Measurements from ENCODE around the gene SIAH1.
"Not testable (repeated sequence)": the region's sequence is repeated elsewhere in the genome, so short reads cannot be mapped to it uniquely, and the experiment has no call there.

SIAH1 gene, protein sequence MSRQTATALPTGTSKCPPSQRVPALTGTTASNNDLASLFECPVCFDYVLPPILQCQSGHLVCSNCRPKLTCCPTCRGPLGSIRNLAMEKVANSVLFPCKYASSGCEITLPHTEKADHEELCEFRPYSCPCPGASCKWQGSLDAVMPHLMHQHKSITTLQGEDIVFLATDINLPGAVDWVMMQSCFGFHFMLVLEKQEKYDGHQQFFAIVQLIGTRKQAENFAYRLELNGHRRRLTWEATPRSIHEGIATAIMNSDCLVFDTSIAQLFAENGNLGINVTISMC

DNA sequence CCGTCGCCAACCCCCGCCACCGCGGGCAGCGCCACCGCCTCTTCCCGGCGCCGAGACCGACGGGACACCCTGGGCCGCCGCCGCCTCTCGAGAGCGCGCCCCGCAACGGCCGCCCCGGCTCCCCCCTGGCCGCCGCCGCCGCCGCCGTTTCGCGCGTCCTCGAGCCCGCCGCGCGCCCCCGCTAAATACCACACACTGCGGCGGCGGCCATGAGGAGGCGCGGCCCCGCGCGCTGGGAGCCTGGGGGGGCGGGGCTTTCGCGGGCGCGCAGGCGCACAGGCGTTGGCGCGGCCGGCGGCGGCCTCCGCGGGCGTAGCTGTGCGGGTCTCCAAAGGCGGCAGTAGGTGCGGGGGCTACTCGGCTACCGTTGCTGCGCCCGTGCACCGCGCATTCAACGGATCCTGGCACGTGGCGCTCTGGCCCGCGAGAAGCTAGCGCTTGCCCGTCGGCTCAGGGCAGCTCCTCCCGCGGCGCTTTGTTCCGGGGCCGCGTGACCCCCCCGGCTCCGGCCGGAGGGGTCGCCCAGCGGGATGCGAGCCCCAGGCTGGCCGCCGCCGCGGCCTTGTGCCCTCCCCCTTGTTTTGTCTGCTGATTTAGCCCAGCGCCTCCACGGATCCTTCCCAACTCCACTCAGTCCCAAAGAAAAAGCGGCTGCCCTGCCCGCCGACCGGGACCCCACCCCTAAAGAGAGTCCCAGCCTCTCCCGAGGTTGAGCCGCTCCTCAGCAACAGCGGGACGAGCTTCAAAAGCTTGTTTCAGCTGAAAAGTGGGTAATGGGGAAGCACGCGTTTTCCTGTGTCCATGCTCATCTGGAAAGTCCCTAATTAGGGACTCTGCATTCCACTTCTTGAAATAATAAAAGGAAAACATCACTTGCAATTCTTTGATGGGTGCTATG is at the start of gene SIAH1:
Gene SIAH1 (minus strand): TSS at position 161 of the 898 bp plus-strand sequence. CDS start 22,985 bp downstream, outside the sequence.
- DNase-seq (ENCODE audit: low read depth): peak; percentile 76

DNA sequence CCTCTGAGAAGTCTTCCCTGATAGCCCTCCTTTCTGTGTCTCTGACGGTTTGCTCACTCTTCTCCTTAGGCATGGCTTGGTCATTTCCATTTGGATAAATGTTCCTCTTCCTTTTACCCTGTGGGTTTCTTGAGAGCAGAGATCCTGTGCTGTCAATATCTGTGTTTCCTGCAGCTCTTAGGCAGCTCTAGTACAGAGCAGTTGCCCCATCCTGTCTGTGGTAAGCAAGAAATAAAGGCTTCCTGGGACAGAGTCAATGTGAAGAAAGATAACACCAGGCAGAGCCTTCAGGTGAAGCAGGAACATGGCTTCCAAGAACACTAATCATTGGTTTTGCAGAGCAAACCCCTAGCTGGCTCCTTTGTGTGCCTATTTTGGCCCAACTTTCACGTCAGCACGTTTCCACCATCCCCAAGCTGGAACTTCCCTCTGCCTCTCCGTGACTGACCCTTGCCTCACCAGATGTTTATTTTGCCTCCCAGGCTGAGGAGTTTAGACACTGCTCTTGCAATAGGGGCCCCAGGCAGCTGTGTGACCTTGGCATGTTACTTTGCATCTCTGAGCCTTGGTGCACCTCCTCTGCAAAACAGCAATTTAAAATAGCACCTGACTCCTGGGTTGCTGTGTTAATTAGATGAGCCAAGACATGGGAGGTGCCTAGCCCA is 49.6 kb upstream of the SIAH1 start:
- no peak for DNase-seq (ENCODE audit: low read depth)

- DNase-seq (ENCODE audit: low read depth): no peak
Measured at GRCh38 chr16:48433850-48434530, 48.8 kb upstream of the SIAH1 start.

DNA sequence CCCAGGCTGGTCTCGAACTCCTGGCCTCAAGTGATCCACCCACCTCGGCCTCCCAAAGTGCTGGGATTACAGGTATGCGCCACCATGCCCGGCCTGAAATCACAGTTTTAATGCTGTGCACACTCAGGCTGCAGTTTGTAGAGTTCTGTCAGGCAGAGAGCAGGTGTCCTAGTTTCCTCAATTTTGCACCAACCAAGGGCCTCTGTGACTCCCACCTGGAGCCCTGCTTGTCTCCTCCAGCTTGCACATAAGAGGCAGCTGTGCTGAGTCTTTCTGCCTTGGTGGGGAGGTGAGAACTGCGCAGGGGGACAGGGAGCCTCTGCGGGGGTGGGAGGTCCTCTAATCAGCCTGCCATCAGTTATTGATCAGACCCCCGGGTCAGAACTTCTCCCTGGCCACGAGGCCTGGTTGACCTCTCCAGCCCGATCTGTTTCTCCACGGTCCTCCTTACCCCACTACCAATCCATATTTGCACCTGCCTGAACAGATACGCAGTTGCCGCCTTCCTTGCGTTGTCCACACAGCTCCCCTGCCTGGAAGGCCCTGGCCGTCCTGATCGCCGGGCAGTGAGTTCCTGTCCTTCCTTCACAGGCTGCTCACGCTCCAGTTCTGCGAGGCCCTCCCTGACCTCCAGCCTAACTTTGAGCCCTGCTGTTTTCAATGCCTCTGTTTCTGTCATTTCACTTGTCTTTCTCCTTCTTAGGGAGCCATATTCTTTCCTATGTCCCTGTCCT is 48.1 kb upstream of the SIAH1 start:
- no peak for DNase-seq (ENCODE audit: low read depth)

GRCh38 chr16:48432136-48432535 is 46.9 kb upstream of the SIAH1 start:
- no peak for DNase-seq (ENCODE audit: low read depth)

GRCh38 chr16:48430890-48431289 is 45.7 kb upstream of the SIAH1 start:
- no peak for DNase-seq (ENCODE audit: low read depth)

DNA sequence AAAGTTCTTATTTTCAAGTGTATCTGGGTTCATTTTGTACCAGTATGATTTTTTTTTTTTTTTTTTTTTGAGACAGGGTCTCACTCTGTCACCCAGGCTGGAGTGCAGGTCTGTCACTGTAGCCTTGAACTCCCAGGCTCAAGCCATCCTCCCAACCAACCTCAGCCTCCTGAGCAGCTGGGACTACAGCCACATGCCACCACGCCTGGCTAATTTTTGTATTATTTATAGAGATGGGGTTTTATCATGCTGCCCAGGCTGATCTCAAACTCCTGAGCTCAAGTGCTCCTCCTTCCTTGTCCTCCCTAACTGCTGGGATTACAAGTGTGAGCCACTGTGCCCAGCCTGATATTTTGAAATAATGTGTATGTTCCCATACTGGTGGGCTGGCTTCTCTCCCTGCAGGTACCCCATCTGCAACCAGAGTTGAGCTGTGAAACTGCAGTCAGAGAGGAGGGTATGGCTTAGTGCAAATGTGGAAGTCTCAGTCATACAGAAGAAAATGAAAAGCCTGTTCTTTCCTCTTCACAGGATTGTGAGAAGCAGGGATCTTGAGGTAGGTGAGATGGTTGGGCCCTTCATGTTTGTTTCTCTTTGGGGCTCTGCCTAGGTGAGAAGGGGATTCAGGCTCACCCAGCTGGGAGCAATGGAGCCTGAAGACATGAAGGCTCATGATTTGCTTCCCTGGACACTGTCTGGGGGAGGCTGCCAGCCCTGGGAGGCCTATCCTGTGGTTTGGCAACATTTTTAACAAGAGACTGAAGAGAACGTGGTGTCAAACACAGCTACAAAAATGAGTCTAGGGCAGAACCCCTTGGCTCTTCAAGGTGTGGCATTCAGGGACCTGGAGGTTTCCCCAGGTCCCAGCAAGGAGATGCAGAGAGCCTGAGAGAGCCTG is 41.3 kb upstream of the SIAH1 start:
- no peak for DNase-seq (ENCODE audit: low read depth)

DNA sequence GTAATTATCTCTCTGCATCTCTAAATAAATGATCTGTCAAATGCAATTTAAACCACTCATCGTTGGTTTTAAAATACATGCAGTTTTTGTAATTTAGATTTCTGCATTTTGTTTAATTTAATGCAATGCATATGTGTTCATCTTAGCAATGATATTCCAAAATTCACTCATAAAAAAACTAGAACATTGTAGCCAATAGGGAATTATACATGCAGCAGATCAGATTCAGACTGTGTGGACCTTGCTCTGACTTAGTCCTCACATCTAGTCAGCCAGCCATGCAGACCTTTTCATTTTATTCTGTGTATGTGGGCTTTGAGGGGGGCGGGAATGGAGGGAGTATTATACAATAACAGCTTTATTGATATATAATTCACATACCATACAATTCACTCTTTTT is 37.3 kb upstream of the SIAH1 start:
- DNase-seq (ENCODE audit: low read depth): no peak

DNA sequence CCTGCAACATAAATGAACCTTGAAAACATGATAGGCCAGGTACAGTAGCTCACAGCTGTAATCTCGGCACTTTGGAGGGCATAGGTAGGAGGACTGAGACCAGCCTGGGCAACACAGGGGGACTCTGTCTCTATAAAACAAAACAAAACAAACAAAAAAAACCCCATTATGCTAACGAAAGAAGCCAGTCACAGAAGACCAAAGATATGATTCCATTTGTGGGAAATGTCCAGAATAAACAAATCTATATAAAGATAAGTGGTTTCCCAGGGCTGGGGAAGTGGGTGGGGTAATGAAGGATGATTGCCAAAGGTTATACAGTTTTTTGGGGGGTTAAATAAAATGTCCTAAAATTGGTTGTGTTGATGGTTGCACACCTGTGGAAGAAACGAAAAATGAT is 36.5 kb upstream of the SIAH1 start:
- DNase-seq (ENCODE audit: low read depth): no peak

DNA sequence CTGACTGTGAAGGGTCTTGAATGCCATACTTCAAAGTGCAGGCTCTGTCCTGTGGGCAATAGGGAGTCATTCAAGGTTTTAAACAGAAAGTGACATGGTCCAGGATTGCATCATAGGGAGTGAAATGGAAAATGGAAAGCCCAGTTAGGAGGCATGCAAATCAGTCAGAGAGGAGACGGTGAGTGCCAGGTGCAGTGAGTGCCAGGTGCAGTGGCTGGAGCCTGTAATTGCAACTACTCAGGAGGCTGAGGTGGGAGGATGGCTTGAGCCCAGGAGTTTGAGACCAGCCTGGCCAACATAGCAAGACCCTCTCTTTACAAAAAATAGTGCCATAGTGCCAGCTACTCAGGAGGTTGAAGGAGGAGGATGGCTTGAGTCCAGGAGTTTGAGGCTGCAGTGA is 35.2 kb upstream of the SIAH1 start:
- DNase-seq (ENCODE audit: low read depth): no peak

DNA sequence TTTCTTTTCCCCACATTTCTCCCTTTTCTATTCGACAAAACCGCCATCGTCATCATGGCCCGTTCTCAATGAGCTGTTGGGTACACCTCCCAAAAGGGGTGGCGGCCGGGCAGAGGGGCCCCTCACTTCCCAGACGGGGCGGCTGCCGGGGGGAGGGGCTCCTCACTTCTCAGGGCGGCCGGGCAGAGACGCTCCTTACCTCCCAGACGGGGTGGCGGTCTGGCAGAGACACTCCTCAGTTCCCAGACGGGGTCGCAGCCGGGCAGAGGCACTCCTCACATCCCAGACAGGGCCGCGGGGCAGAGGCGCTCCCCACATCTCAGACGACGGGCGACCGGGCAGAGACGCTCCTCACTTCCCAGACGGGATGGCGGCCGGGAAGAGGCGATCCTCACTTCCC is 31.4 kb upstream of the SIAH1 start:
- DNase-seq (ENCODE audit: low read depth): not testable (repeated sequence)

DNA sequence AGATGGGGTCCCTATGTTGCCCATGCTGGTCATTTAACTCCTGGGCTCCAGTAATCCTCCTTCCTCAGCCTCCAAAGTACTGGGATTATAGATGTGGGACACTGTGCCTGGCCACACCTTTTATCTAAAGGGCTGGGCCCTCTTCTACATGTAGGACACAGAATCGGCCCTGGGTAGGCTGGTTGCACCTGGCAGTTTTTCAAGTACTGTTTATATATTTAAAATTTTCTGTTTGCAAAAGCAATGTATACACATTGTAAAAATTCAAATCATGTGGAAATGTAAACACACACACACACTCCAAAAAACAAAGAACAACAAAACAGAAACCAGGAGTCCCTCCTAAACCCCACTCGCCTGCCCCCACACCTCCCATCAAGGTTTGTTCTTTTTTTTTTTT is 28.1 kb upstream of the SIAH1 start:
- DNase-seq (ENCODE audit: low read depth): no peak

DNA sequence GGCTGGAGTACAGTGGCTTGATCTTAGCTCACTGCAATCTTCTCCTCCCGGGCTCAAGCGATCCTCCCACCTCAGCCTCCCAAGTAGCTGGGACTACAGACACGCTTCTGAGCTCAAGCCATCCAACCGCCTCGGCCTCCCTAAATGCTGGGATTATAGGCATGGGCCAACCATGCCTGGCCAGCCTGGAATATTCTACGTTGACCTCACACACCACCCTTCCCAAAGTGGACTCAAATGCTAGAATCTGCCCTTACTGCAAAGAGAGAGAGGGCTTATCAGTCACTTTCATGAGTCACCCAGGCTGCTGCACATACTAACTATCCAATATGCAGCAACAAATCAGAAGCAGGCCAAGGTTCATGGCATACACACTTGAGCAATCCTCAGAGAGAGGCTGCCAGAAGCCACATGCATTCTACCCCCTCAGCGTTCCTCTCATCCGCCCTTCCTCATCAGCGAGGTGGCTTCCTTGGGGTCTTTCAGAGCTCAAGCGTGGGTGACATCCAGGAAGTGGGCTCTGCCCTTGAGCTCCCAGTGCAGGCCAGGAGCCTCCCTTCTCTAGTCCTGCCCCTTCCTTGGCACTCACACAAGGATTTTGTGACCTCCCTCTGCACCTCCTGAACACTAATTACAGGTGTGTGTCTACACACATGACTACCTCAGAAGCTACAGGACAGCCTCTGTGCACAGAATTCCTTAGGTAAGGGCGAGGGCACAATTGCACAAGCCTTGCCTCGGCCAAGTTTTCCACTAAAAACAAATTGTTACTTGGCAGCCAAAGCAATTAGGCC is 24.8 kb upstream of the SIAH1 start:
- no peak for DNase-seq (ENCODE audit: low read depth)

GRCh38 chr16:48408688-48409087 is 23.5 kb upstream of the SIAH1 start:
- DNase-seq (ENCODE audit: low read depth): no peak

GRCh38 chr16:48405907-48406306 is 20.7 kb upstream of the SIAH1 start:
- no peak for DNase-seq (ENCODE audit: low read depth)

- DNase-seq (ENCODE audit: low read depth): no peak
Measured at GRCh38 chr16:48405153-48405552, 19.9 kb upstream of the SIAH1 start.

- not testable (repeated sequence) for DNase-seq (ENCODE audit: low read depth)
Measured at GRCh38 chr16:48402547-48402946, 17.3 kb upstream of the SIAH1 start.

GRCh38 chr16:48395375-48395774 is 10.2 kb upstream of the SIAH1 start:
- DNase-seq (ENCODE audit: low read depth): no peak

DNA sequence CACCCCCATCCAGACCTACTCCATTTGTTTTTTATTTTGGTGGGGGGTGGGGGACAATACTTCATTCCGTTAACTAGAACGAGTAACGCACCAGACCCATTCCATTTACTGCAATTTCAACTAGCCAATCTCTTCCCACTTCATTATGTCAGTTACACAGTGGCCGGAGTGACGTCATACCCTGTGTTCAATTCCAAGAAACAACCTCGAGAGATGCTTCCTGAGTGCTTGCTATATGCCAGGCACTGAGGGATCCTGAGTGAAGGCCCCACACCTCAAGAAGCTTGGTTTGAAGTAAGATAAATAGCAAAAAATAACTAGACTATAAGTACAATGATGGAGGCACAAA is 9.1 kb upstream of the SIAH1 start:
- DNase-seq (ENCODE audit: low read depth): no peak

Data from stimulated activated CD8-positive, alpha-beta memory T cell treated with anti-CD3 and anti-CD28 coated beads, Interleukin-15, amount 100 ng/mL, for 1 hour (primary cell).